Peyer's patch (tissue), 4 donors: Measurements from ENCODE around the gene CBX5.
"Not testable (repeated sequence)": the region's sequence is repeated elsewhere in the genome, so short reads cannot be mapped to it uniquely, and the experiment has no call there.

Source experiments
- CTCF ChIP-seq, 6 experiments: fragments of 450-650 bp in 4 of 6; fragments of 200-600 bp in 2 of 6; sonication (generic) in 1 of 6; IDR thresholded peaks; one replicate each; pipeline ENCODE4 v1.5.1; 2017 to 2019; ENCODE audit warnings: antibody characterized with exemption in 6 of 6, mild to moderate bottlenecking in 3 of 6, moderate library complexity in 1 of 6
- POLR2A ChIP-seq, 2 donors: fragments of 450-650 bp; IDR thresholded peaks; one replicate each; pipeline ENCODE4 v1.5.1; 2017; ENCODE audit warnings: antibody characterized with exemption in 2 of 2, mild to moderate bottlenecking in 2 of 2, moderate library complexity in 2 of 2

- not testable (repeated sequence) for TF ChIP-seq CTCF, POLR2A (IDR thresholded peaks at IDR 0.05)
Observed at GRCh38 chr12:54281694-54282093, 1.8 kb upstream of the CBX5 start.
